Tongue (tissue), 2 donors: ENCODE results near the gene TAF4. TPM values are rescaled to one million over a fixed set of nuclear protein-coding genes. Genes with fewer than 3 reads are reported as not detected.
A peak's percentile ranks its signal among the peaks of the same experiment; 100 is the strongest.
"Not testable (repeated sequence)": the region's sequence is repeated elsewhere in the genome, so short reads cannot be mapped to it uniquely, and the experiment has no call there.

ENCODE experiments used
- DNase-seq: peaks from one replicate; pipeline ENCODE4 v3.0.0-alpha.2; 2015
- total RNA-seq: library from RNA; depleted of rRNA; stranded (reverse); fragments of >200 nt; gene quantifications from one replicate; pipeline ENCODE4 v1.2.3, GENCODE V29; 2014

The TAF4 gene
- total RNA-seq, 1 donor from 2014 or later: 18.5 TPM

- no peak for DNase-seq
Observed at GRCh38 chr20:61958773-61959700, 106.6 kb downstream of the TAF4 start.

- no peak for DNase-seq
Observed at GRCh38 chr20:61957961-61958715, 107.5 kb downstream of the TAF4 start.

- DNase-seq: no peak
Observed at GRCh38 chr20:61956396-61957342, 109.0 kb downstream of the TAF4 start.

- no peak for DNase-seq
Observed at GRCh38 chr20:61955668-61956395, 109.8 kb downstream of the TAF4 start.

- DNase-seq: no peak
Observed at GRCh38 chr20:61954276-61955021, 111.2 kb downstream of the TAF4 start.

GRCh38 chr20:61953037-61954021, 112.4 kb downstream of the TAF4 start:
- no peak for DNase-seq

- DNase-seq: peak; percentile 81
Observed at GRCh38 chr20:61951695-61952533, 113.8 kb downstream of the TAF4 start.

GRCh38 chr20:61950641-61951071, 115.0 kb downstream of the TAF4 start:
- DNase-seq: no peak

- DNase-seq: no peak
Observed at GRCh38 chr20:61949714-61950640, 115.7 kb downstream of the TAF4 start.

- DNase-seq: no peak
Observed at GRCh38 chr20:61949363-61949713, 116.3 kb downstream of the TAF4 start.

- DNase-seq: no peak
Observed at GRCh38 chr20:61948586-61949362, 116.9 kb downstream of the TAF4 start.

GRCh38 chr20:61948056-61948455, 117.6 kb downstream of the TAF4 start:
- not testable (repeated sequence) for DNase-seq

- not testable (repeated sequence) for DNase-seq
Observed at GRCh38 chr20:61945495-61945894, 120.2 kb downstream of the TAF4 start.

- not testable (repeated sequence) for DNase-seq
Observed at GRCh38 chr20:61944967-61945366, 120.7 kb downstream of the TAF4 start.

GRCh38 chr20:61942526-61942925, 123.2 kb downstream of the TAF4 start:
- DNase-seq: no peak

GRCh38 chr20:61941721-61942405, 123.8 kb downstream of the TAF4 start:
- no peak for DNase-seq
